BE2C (cell line): ENCODE results near the gene LHFPL6.

Experiments used
- DNase-seq: peaks from one replicate; pipeline ENCODE4 v3.0.0-alpha.2; 2020
- H3K27me3 ChIP-seq: fragments of 250-450 bp; sonication (Bioruptor Pico); 2 replicates; pipeline ENCODE4 v1.5.1; 2020; ENCODE audit warnings: mild to moderate bottlenecking
- H3K36me3 ChIP-seq: fragments of 250-450 bp; sonication (Bioruptor Pico); 2 replicates; pipeline ENCODE4 v1.5.1; 2020; ENCODE audit warnings: mild to moderate bottlenecking
- H3K4me1 ChIP-seq: fragments of 250-450 bp; sonication (Bioruptor Pico); 2 replicates; pipeline ENCODE4 v1.5.1; 2020
- H3K4me3 ChIP-seq: 2 replicates; pipeline ENCODE4 v1.5.1; 2011; ENCODE audit warnings: low read depth, low read length
- H3K9me3 ChIP-seq: fragments of 250-450 bp; sonication (Bioruptor Pico); 2 replicates; pipeline ENCODE4 v1.5.1; 2020
- CTCF ChIP-seq: IDR thresholded peaks from 2 replicates; pipeline ENCODE4 v1.5.1; 2012; ENCODE audit warnings: mild to moderate bottlenecking, low read depth, low read length

LHFPL6 gene

DNA sequence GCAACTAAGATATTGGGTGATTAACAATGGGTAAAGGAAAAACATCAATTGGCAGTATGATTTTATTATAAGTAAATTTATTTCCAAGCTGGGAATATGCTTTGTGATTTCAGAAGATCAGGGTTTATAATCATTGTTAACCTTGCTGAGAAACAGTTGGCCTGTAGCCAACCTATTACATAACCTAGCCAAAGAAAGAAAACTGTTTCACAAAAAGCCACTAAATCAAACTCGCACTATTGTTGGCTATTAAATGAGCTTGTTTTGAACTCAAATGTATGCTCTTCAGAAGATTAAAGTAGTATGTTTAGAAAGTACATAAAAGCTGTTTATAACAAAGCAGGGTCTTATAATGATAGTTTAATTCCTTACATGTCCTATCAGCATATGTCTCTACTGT is 151.7 kb downstream of the LHFPL6 start:
- DNase-seq, result no peak
- H3K4me1 ChIP-seq, result no peaks in the 10 kb centered on the region

GRCh38 chr13:39450176-39450575 is 152.8 kb downstream of the LHFPL6 start:
- Histone ChIP-seq H3K27me3 (no peaks in the 10 kb centered on the region), H3K4me3 (no peak overlapping the region), H3K9me3 (no peaks in the 10 kb centered on the region), H3K4me1 (no peaks in the 10 kb centered on the region), H3K36me3 (no peaks in the 10 kb centered on the region)
- no peak for DNase-seq
- no peak for TF ChIP-seq CTCF

More for the DNA sequence above, 151.7 kb downstream of the LHFPL6 start:
- H3K9me3 ChIP-seq, result no peaks in the 10 kb centered on the region
- no peaks in the 10 kb centered on the region for H3K36me3 ChIP-seq
- no peak for TF ChIP-seq CTCF
- H3K4me3 ChIP-seq, result no peak overlapping the region
- H3K27me3 ChIP-seq, result no peaks in the 10 kb centered on the region

DNA sequence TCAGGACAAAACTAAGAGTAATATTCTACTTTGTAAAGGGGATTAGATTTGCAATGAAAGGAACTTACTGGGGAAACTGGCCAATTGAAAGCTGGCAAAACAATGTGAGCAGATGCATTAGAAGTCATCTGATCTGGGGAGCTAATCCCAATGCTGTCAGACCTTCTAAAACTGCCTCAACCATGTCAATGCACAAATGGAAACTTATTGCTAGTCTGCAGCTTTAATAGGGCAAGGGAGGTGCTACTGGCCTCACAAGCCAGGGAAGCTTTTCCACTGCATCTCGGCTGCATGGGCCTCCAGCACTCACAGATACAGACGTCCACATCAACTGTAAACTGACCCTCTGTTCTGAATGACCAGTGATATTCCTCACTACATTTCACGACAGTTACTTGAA is 154.2 kb downstream of the LHFPL6 start:
- Histone ChIP-seq H3K36me3 (no peaks in the 10 kb centered on the region), H3K27me3 (no peaks in the 10 kb centered on the region), H3K4me3 (no peak overlapping the region), H3K4me1 (no peaks in the 10 kb centered on the region), H3K9me3 (no peaks in the 10 kb centered on the region)
- no peak for TF ChIP-seq CTCF
- no peak for DNase-seq

DNA sequence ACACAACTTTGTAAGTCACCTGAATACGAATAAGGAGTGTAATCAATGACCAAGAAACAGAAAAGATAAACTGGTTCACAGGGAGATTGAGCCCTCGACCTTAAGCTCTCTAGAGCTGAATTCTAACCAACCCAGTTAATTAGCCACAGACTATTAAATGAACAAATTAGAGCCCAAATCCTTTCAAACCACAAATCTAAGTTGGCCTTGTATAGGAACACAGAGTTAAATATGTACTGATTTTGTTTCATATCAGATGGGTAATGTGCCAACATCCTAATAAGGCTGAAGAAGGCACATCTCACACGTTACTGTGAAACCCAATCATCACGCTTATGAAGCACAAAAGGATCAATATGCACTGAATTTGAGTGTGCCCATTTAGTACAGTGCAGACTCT is 156.1 kb downstream of the LHFPL6 start:
- no peak for TF ChIP-seq CTCF
- Histone ChIP-seq H3K4me1 (no peaks in the 10 kb centered on the region), H3K36me3 (no peaks in the 10 kb centered on the region), H3K4me3 (no peak overlapping the region), H3K27me3 (no peaks in the 10 kb centered on the region), H3K9me3 (no peaks in the 10 kb centered on the region)
- no peak for DNase-seq

- TF ChIP-seq CTCF, result no peak
- H3K36me3 ChIP-seq, result no peaks in the 10 kb centered on the region
- H3K4me3 ChIP-seq, result no peak overlapping the region
- no peak for DNase-seq
- no peaks in the 10 kb centered on the region for H3K4me1 ChIP-seq
- no peaks in the 10 kb centered on the region for H3K27me3 ChIP-seq
- no peaks in the 10 kb centered on the region for H3K9me3 ChIP-seq
Measured at GRCh38 chr13:39444866-39445265, 158.1 kb downstream of the LHFPL6 start.

- TF ChIP-seq CTCF, result no peak
- no peaks in the 10 kb centered on the region for H3K4me1 ChIP-seq
- no peak for DNase-seq
Measured at GRCh38 chr13:39433651-39434050, 169.3 kb downstream of the LHFPL6 start.

More at GRCh38 chr13:39433651-39434050, 169.3 kb downstream of the LHFPL6 start:
- Histone ChIP-seq H3K4me3 (no peak overlapping the region), H3K9me3 (no peaks in the 10 kb centered on the region), H3K36me3 (no peaks in the 10 kb centered on the region), H3K27me3 (no peaks in the 10 kb centered on the region)
